HG03095 (cell line): ENCODE measurements around the gene LPIN2.

Source experiments
- ATAC-seq: cut with Tn5 transposase; IDR thresholded peaks from one replicate; pipeline ENCODE4 v1.9.1; 2021; ENCODE audit warnings: moderate library complexity; ENCODE audit not compliant: unreplicated experiment

LPIN2 gene

GRCh38 chr18:2982452-2983269 lies 30.3 kb downstream of the LPIN2 start:
- ATAC-seq = no peak

DNA sequence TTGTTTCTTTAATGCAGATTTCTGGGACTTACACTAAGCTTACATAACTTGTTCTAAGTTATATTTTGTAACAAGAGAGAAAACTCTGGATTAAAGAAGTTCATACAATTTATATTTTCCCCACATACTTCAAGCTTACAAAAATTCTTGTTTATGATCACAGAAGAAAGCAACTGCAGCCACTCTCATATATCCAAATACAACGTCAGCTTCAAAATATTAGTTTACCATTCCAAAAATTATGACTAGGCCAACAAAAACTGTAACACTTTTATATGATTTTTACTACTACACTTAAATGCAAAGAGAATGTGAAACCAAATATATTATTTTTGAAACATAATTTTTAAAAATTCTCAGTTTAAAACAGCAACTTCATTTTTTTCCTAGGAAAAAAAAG lies 30.9 kb downstream of the LPIN2 start:
- no peak for ATAC-seq

- no peak for ATAC-seq
Measured at GRCh38 chr18:2981212-2981728, 31.7 kb downstream of the LPIN2 start.

- peak; percentile 37 for ATAC-seq
Measured at GRCh38 chr18:2979871-2980790, 32.8 kb downstream of the LPIN2 start.

- ATAC-seq = no peak
Measured at GRCh38 chr18:2979129-2979528, 33.8 kb downstream of the LPIN2 start.

GRCh38 chr18:2978661-2979106 lies 34.3 kb downstream of the LPIN2 start:
- ATAC-seq = no peak

DNA sequence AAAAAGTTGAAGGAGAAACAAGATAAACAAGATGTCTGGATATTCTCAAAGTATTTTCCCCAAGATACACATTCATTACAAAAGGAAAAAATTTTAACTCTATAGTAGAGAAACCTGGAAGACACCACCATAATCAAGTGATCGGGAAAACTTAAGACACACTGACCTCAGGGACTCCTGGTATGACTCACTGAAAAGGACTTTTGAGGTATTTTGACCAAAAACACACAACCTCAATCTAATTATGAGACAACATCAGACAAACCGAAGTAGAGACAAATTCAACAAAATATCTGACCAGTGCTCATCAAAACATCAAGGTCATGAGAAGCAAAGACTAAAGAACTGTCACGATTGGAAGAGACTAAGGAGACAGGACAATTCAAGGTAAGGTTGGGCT lies 34.7 kb downstream of the LPIN2 start:
- ATAC-seq = no peak

DNA sequence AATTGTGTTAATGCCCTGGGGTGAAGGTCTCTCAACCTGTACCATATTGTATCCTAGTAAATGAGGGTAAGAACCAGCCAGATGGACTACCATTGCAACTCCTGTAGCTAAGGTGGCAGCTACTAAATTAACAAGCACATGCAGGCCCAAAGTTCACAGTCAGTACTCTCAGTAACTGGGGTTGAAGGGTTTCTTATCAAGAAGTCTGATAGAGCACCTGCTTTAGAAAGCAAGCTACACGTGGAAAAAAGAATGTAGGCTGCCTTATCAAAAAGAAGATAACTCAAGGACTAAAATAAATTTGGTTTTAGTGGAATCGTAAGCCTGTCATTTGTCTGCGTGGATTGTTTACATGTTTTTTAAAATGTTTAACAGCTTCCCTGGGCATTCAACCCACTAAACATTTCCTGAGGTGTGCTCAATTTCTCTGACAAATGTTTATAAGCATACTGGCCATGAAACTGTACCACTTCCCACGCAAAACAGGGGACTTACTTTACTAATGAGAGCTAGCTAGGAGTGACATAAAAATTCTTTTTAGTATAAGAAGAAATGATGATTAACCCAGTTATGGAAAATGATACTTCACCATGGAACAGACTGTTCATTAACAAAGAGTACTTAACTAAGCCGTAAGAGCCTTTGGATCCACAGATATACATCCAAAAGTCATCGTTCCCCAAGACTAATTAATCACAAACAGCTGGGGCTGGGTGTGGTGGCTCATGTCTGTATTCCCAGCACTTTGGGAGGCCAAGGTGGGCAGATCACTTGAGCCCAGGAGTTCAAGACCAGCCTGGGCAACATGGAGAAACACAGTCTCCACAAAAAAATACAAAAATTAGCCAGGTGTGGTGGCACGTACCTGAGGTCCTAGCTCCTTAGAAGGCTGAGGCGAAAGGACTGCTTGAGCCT lies 36.5 kb downstream of the LPIN2 start:
- ATAC-seq = no peak

DNA sequence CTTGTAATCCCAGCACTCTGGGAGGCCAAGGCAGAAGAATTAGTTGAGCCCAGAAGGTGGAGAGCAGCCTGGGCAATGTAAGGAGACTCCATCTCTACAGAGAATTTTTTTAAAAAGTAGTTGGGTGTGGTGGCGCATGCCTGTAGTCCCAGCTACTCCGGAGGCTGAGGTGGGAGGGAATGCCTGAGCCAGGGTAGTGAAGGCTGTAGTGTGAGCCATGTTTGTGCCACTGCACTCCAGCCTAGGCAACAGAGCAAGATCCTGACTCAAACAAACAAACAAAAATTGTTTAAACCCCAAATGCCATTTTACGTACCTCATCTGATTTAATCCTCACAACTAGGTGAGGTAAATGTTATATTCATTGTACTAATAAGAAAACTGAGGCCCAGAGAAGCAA lies 38.2 kb downstream of the LPIN2 start:
- ATAC-seq = no peak

DNA sequence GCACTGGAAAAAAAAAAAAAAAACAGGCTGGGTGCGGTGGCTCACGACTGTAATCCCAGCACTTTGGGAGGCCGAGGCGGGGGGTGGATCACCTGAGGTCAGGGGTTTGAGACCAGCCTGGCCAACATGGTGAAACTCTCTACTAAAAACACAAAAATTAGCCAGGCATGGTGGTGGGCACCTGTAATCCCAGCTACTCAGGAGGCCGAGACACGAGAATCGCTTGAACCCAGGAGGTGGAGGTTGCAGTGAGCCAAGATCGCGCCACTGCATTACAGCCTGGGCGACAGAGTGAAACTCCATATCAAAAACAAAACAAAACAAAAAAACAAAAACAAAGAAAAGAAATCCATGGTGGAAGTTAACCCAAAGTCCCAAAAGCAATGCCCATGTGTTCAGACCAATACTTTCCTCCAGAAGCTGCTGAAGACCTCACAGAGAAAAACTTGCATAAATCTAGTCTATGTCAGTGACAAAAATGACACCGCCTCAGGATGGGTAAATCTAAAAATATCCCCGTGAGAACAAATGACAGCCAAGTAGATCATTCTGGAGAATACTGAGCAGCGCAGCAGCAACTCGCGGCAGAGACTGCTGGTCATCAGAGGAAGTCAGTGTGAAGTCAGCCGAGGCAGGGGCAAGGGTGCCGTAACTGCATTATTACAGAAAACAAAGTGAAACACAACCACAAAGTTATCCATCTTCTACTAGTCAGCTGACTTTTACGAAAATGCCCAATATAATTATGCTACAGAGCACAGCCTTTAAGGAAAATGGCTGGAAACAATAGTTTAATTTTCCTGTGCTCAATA lies 41.0 kb downstream of the LPIN2 start:
- peak; percentile 82 for ATAC-seq

- peak; percentile 28 for ATAC-seq
Measured at GRCh38 chr18:2970772-2971659, 41.9 kb downstream of the LPIN2 start.

GRCh38 chr18:2970344-2970743 lies 42.6 kb downstream of the LPIN2 start:
- ATAC-seq = no peak

DNA sequence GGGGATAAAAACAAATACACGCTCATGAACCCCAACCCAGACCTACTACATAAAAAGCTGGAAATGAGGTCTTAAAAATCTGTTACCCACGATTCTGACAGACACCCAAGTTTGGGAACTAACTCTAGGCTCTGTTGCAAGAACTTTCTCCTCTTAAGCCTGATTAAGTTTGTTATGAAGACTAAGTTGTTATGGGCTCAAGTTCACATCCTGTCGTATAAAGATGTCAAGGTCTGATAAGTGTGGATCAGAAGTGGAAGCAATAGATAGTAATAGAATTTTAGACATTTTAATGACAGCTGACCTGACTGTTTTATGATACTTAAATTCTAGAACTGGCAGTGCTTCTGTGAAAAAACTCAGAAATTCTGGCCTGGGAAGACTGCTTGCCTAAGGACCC lies 43.2 kb downstream of the LPIN2 start:
- no peak for ATAC-seq

DNA sequence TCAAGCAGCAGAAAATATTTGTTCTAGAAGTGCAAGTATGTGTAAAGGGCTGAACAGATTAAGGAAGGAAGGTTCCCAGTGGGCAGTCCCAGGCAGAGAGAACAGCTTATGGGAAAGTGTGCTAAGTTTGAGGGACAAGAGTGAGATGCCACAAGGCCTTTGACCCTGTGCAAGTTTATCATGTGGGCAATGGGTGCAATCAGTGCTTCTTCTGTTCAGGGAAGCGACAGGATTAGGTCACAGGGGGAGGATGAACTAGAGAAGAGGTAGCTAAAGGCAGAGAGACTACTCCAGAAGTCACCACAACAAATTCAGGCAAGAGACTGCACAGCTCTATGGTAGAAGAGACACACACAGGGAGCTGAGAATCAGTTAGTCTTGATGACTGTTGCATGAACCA lies 44.3 kb downstream of the LPIN2 start:
- no peak for ATAC-seq

- no peak for ATAC-seq
Measured at GRCh38 chr18:2967820-2968219, 45.1 kb downstream of the LPIN2 start.

DNA sequence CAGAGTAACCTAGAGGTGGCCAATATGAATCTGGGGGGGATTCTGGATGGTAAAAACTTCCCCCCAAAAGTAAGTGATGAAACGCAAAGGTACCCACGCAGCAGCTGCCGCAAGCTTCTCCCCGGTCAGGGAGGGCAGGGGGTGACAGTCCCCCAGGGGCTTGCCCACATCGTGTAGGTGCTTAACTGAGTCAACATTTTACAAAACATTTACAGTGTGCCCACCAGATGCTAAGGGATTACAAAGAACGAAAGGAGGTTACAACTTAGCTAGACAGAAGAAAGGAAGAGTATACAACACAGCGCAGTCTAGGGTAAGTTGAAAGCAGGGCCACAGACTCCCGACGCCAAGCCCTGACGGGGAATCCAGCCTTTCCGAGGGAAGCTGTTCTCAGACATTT lies 45.6 kb downstream of the LPIN2 start:
- no peak for ATAC-seq

- no peak for ATAC-seq
Measured at GRCh38 chr18:2966560-2966959, 46.4 kb downstream of the LPIN2 start.

DNA sequence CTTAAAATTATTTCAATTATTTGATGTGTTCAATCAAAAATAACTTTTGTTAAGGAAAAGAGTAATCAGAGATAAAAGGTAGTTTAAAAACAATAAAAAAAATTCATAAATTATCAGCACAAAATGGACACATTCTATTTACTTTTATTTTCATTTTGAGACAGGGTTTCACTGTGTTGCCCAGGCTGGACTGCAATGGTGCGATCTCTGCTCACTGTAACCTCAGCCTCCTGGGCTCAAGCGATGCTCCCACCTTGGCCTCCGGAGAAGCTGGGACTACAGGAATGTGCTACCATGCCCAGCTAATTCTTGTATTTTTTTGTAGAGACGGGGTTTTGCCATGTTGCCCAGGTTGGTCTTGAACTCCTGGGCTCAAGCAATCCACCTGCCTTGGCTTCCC lies 47.1 kb downstream of the LPIN2 start:
- ATAC-seq = no peak
